ENCODE results near the gene WNT3. TPM values are rescaled to one million over a fixed set of nuclear protein-coding genes. Genes with fewer than 3 reads are reported as not detected.

Gene WNT3
- total and polyA plus RNA-seq, 2 donors (not counting 3 experiments of a cell fraction or from before 2014, with no cell fraction given), result 1.4 to 2.1 TPM

GRCh38 chr17:46837521-46837920, 19.0 kb upstream of the WNT3 start:
- Histone ChIP-seq H3K9me3 (replicated peaks; ENCODE audit: control insufficient read depth, insufficient read depth, low read length) (no peaks in the 10 kb centered on the region), H3K27ac (ENCODE audit: insufficient read depth, low read depth, low read length) (no peak overlapping the region), H4K20me1 (replicated peaks; ENCODE audit: control insufficient read depth, extremely low read depth, insufficient read depth, low read length) (no peaks in the 10 kb centered on the region), H3K9me1 (replicated peaks; ENCODE audit: control insufficient read depth, extremely low read depth, insufficient read depth, low read length) (no peaks in the 10 kb centered on the region), H3K4me2 (ENCODE audit: insufficient read depth, low read length) (no peak overlapping the region), H3K9ac (replicated peaks; ENCODE audit: extremely low read depth, insufficient read depth, low read length) (no peak overlapping the region), H3K4me3 (replicated peaks in 1 of 3; ENCODE audit: insufficient read depth in 1 of 3, low read depth in 1 of 3, low read length in 3 of 3) (no peak overlapping the region), H3K27me3 (ENCODE audit: control insufficient read depth in 2 of 2, insufficient read depth in 2 of 2, low read length in 2 of 2) (peaks cover 6 to 12% of the 10 kb centered on the region in 2 experiments), H3K4me1 (ENCODE audit: control insufficient read depth, extremely low read depth, insufficient read depth, low read length) (no peaks in the 10 kb centered on the region), H3K36me3 (ENCODE audit: control insufficient read depth in 2 of 2, extremely low read depth in 1 of 2, insufficient read depth in 2 of 2, low read length in 2 of 2) (no peaks in the 10 kb centered on the region), H3K79me2 (ENCODE audit: control insufficient read depth, insufficient read depth, low read length) (no peaks in the 10 kb centered on the region), H2AFZ (ENCODE audit: low read depth, low read length) (no peak overlapping the region)
- ChIA-PET POLR2A (no interaction called here), CTCF (no interaction called here)
- DNase-seq (ENCODE audit: low read depth, low spot score) (no peak), FAIRE-seq (no peak)
- intact Hi-C loops (cut with micrococcal nuclease) (loop anchor here (10.0 kb wide), 1 partner anchor 53 kb away; no protein-coding TSS in a partner anchor), dilution Hi-C loops (cut with MboI; ENCODE audit: extremely low pct_ligation_motif_present, low sequenced_read_pairs) (no loop called here)
- BruUV-seq (replicated peaks), result no TSS peak
- TF ChIP-seq POLR2AphosphoS5 (IDR thresholded peaks at IDR 0.05; ENCODE audit: insufficient read depth, low read depth, low read length) (no peak), GATA2 (IDR thresholded peaks at IDR 0.05; ENCODE audit: insufficient read depth, insufficient read length, low read depth, low read length) (no peak), POLR2A (IDR thresholded peaks at IDR 0.05; ENCODE audit: low read depth, low read length) (no peak)

GRCh38 chr17:46836500-46836899, 18.0 kb upstream of the WNT3 start:
- no peak overlapping the region for H3K27ac ChIP-seq (ENCODE audit: insufficient read depth, low read depth, low read length)
- no peak for FAIRE-seq
- POLR2A ChIA-PET, result no interaction called here
- dilution Hi-C loops (cut with MboI; ENCODE audit: extremely low pct_ligation_motif_present, low sequenced_read_pairs), result no loop called here
- H3K27me3 ChIP-seq (ENCODE audit: control insufficient read depth in 2 of 2, insufficient read depth in 2 of 2, low read length in 2 of 2), result peaks cover 6 to 10% of the 10 kb centered on the region in 2 experiments
- CTCF ChIA-PET, result interaction anchor here (0.6 to 3.8 kb wide), 15 partner anchors 8 to 106 kb away, joined by 3 to 34 read pairs (median 4); no protein-coding TSS in a partner anchor
- no TSS peak for BruUV-seq (replicated peaks)
- no peak overlapping the region for H3K9ac ChIP-seq (replicated peaks; ENCODE audit: extremely low read depth, insufficient read depth, low read length)
- H3K4me3 ChIP-seq (replicated peaks in 1 of 3; ENCODE audit: insufficient read depth in 1 of 3, low read depth in 1 of 3, low read length in 3 of 3), result no peak overlapping the region
- H3K36me3 ChIP-seq (ENCODE audit: control insufficient read depth in 2 of 2, extremely low read depth in 1 of 2, insufficient read depth in 2 of 2, low read length in 2 of 2), result no peaks in the 10 kb centered on the region
- no peaks in the 10 kb centered on the region for H4K20me1 ChIP-seq (replicated peaks; ENCODE audit: control insufficient read depth, extremely low read depth, insufficient read depth, low read length)
- H3K9me3 ChIP-seq (replicated peaks; ENCODE audit: control insufficient read depth, insufficient read depth, low read length), result no peaks in the 10 kb centered on the region
- H3K4me2 ChIP-seq (ENCODE audit: insufficient read depth, low read length), result no peak overlapping the region
- no peaks in the 10 kb centered on the region for H3K79me2 ChIP-seq (ENCODE audit: control insufficient read depth, insufficient read depth, low read length)
- no peak for DNase-seq (ENCODE audit: low read depth, low spot score)
- H2AFZ ChIP-seq (ENCODE audit: low read depth, low read length), result no peak overlapping the region
- H3K9me1 ChIP-seq (replicated peaks; ENCODE audit: control insufficient read depth, extremely low read depth, insufficient read depth, low read length), result no peaks in the 10 kb centered on the region
- intact Hi-C loops (cut with micrococcal nuclease), result loop anchor here (10.0 kb wide), 1 partner anchor 52 kb away; no protein-coding TSS in a partner anchor
- TF ChIP-seq FOS (IDR thresholded peaks at IDR 0.05; ENCODE audit: borderline replicate concordance, insufficient read depth, low read length) (no peak), POLR2A (IDR thresholded peaks at IDR 0.05; ENCODE audit: low read depth, low read length) (no peak), GATA2 (IDR thresholded peaks at IDR 0.05; ENCODE audit: insufficient read depth, insufficient read length, low read depth, low read length) (no peak), EZH2 (IDR thresholded peaks at IDR 0.05; ENCODE audit: borderline replicate concordance, low read depth, low read length, severe bottlenecking) (no peak), POLR2AphosphoS5 (IDR thresholded peaks at IDR 0.05; ENCODE audit: insufficient read depth, low read depth, low read length) (no peak), CTCF (IDR thresholded peaks at IDR 0.05; ENCODE audit: extremely low read depth in 1 of 2, insufficient read depth in 1 of 2, low read depth in 1 of 2, low read length in 2 of 2) (no peak), JUN (IDR thresholded peaks at IDR 0.05; ENCODE audit: borderline replicate concordance, insufficient read depth, insufficient read length, low read depth) (no peak), MAX (IDR thresholded peaks at IDR 0.05; ENCODE audit: insufficient read depth, insufficient read length) (no peak), MYC (IDR thresholded peaks at IDR 0.05; ENCODE audit: low read depth, low read length) (no peak)
- no peaks in the 10 kb centered on the region for H3K4me1 ChIP-seq (ENCODE audit: control insufficient read depth, extremely low read depth, insufficient read depth, low read length)

Measured in endothelial cell of umbilical vein (primary cell).